IMR-90 (cell line): ENCODE results near the gene ODAM. TPM values are rescaled to one million over a fixed set of nuclear protein-coding genes. Genes with fewer than 3 reads are reported as not detected.
A peak's percentile ranks its signal among the peaks of the same experiment; 100 is the strongest.

Experiments used
- ATAC-seq: fragments of 200-7000 bp; cut with Tn5 transposase; 2 replicates; pipeline ENCODE4 v1.9.1; 2020; ENCODE audit warnings: low read depth, mild to moderate bottlenecking, moderate library complexity
- BruUV-seq: library from RNA; stranded (reverse); fragments of 400-500 nt; replicated peaks from 2 replicates; lab custom pipeline; 2021; lab: Mats Ljungman, UMichigan
- CTCF ChIA-PET: fragments of 300-600 bp; formaldehyde crosslinking; extraction: SDS; loops from one replicate; lab custom pipeline; 2021; ENCODE audit warnings: antibody characterized with exemption; lab: Yijun Ruan, JAX
- POLR2A ChIA-PET: fragments of 300-600 bp; sonication (Branson Sonifier 250); formaldehyde crosslinking; loops from one replicate; lab custom pipeline; 2022; ENCODE audit warnings: antibody characterized with exemption; ENCODE audit not compliant: unreplicated experiment; lab: Charles Lee
- DNase-seq: peaks from one replicate; pipeline ENCODE4 v3.0.0; 2013
- H2AFZ ChIP-seq: replicated peaks from 2 replicates; pipeline ENCODE3; 2013; ENCODE audit warnings: low read length, mild to moderate bottlenecking; ENCODE audit not compliant: poor library complexity
- H2AK5ac ChIP-seq: 2 replicates; pipeline ENCODE4 v1.6.1; 2013; ENCODE audit warnings: low read depth, low read length, inconsistent platforms
- H2AK9ac ChIP-seq: replicated peaks from 2 replicates; pipeline ENCODE3; 2013; ENCODE audit warnings: mild to moderate bottlenecking, low read depth, low read length, moderate library complexity; ENCODE audit not compliant: poor library complexity
- H2BK120ac ChIP-seq: 2 replicates; pipeline ENCODE4 v1.6.1; 2013; ENCODE audit warnings: low read depth, low read length, inconsistent platforms
- H2BK15ac ChIP-seq: 3 replicates; pipeline ENCODE4 v1.6.1; 2013; ENCODE audit warnings: low read depth, low read length, inconsistent platforms
- H2BK20ac ChIP-seq: 2 replicates; pipeline ENCODE4 v1.6.1; 2013; ENCODE audit warnings: low read depth, mild to moderate bottlenecking, inconsistent platforms, low read length, moderate library complexity
- H2BK5ac ChIP-seq: 2 replicates; pipeline ENCODE4 v1.6.1; 2013; ENCODE audit warnings: mild to moderate bottlenecking, low read depth, low read length, inconsistent platforms; ENCODE audit not compliant: poor library complexity, severe bottlenecking
- H3K14ac ChIP-seq: replicated peaks from 2 replicates; pipeline ENCODE4 v1.6.1; 2013; ENCODE audit warnings: low read depth, low read length, inconsistent platforms
- H3K18ac ChIP-seq: 2 replicates; pipeline ENCODE4 v1.6.1; 2013; ENCODE audit warnings: low read depth, low read length, control low read depth
- H3K23ac ChIP-seq: 2 replicates; pipeline ENCODE4 v1.6.1; 2013; ENCODE audit warnings: low read depth, low read length, inconsistent platforms
- H3K27ac ChIP-seq: 2 replicates; pipeline ENCODE4 v1.5.1; 2013; ENCODE audit warnings: mild to moderate bottlenecking, control low read depth, low read length; ENCODE audit not compliant: insufficient read depth
- H3K27me3 ChIP-seq: 2 replicates; pipeline ENCODE4 v1.6.1; 2013; ENCODE audit warnings: low read length; ENCODE audit not compliant: control insufficient read depth, insufficient read depth
- H3K36me3 ChIP-seq: 2 replicates; pipeline ENCODE4 v1.6.1; 2013; ENCODE audit warnings: low read length, mixed read lengths; ENCODE audit not compliant: control insufficient read depth, insufficient read depth
- H3K4ac ChIP-seq: 2 replicates; pipeline ENCODE4 v1.6.1; 2013; ENCODE audit warnings: low read depth, low read length, inconsistent platforms
- H3K4me1 ChIP-seq: 2 replicates; pipeline ENCODE4 v1.6.1; 2013; ENCODE audit warnings: low read length, mixed read lengths; ENCODE audit not compliant: control insufficient read depth, insufficient read depth
- H3K4me2 ChIP-seq: 2 replicates; pipeline ENCODE4 v1.6.1; 2013; ENCODE audit warnings: low read depth, mild to moderate bottlenecking, control low read depth, low read length, moderate library complexity
- H3K4me3 ChIP-seq: 2 replicates; pipeline ENCODE4 v1.5.1; 2013; ENCODE audit warnings: low read depth, mild to moderate bottlenecking, control low read depth, low read length, moderate library complexity; ENCODE audit not compliant: insufficient read depth
- H3K56ac ChIP-seq: 2 replicates; pipeline ENCODE4 v1.6.1; 2013; ENCODE audit warnings: low read length, inconsistent platforms; ENCODE audit not compliant: insufficient read depth; ENCODE audit errors: extremely low read depth
- H3K79me1 ChIP-seq, 2 experiments: 2 replicates each; pipeline ENCODE4 v1.6.1; 2013; ENCODE audit warnings: low read length in 2 of 2, inconsistent platforms in 1 of 2, low read depth in 1 of 2
- H3K9ac ChIP-seq: 2 replicates; pipeline ENCODE4 v1.6.1; 2013; ENCODE audit warnings: low read depth, low read length, control low read depth
- H3K9me1 ChIP-seq: 2 replicates; pipeline ENCODE4 v1.6.1; 2013; ENCODE audit warnings: low read length, inconsistent platforms; ENCODE audit not compliant: insufficient read depth
- H3K9me3 ChIP-seq: 2 replicates; pipeline ENCODE4 v1.6.1; 2013; ENCODE audit warnings: low read length; ENCODE audit not compliant: control insufficient read depth, insufficient read depth
- H4K20me1 ChIP-seq: 2 replicates; pipeline ENCODE4 v1.6.1; 2013; ENCODE audit warnings: low read length, inconsistent platforms; ENCODE audit not compliant: insufficient read depth
- H4K5ac ChIP-seq: 2 replicates; pipeline ENCODE4 v1.6.1; 2013; ENCODE audit warnings: mild to moderate bottlenecking, low read depth, low read length, control low read depth
- H4K8ac ChIP-seq, 2 experiments: 2 replicates each; pipeline ENCODE4 v1.6.1; 2013; ENCODE audit warnings: low read depth in 2 of 2, low read length in 2 of 2, control low read depth in 1 of 2, inconsistent platforms in 1 of 2
- H4K91ac ChIP-seq: 2 replicates; pipeline ENCODE4 v1.6.1; 2013; ENCODE audit warnings: low read depth, low read length, inconsistent platforms; ENCODE audit not compliant: insufficient read depth
- BHLHE40 ChIP-seq: fragments of 150-350 bp; IDR thresholded peaks from 2 replicates; pipeline ENCODE4 v1.6.1; 2016; ENCODE audit warnings: mild to moderate bottlenecking, low read depth, low read length
- CEBPB ChIP-seq: IDR thresholded peaks from 2 replicates; pipeline ENCODE4 v1.6.1; 2012; ENCODE audit warnings: low read depth, low read length, improper control_type of control experiment
- CHD1 ChIP-seq: IDR thresholded peaks from 2 replicates; pipeline ENCODE4 v1.6.1; 2012; ENCODE audit warnings: low read depth, low read length, improper control_type of control experiment
- CTCF ChIP-seq: conservative IDR thresholded peaks from 2 replicates; pipeline ENCODE4 v1.5.1; 2012; ENCODE audit warnings: mild to moderate bottlenecking, low read depth, low read length, improper control_type of control experiment
- FOS ChIP-seq: fragments of 150-350 bp; IDR thresholded peaks from 2 replicates; pipeline ENCODE4 v1.6.1; 2016; ENCODE audit warnings: low read depth, low read length
- MAFK ChIP-seq: IDR thresholded peaks from 2 replicates; pipeline ENCODE4 v1.6.1; 2012; ENCODE audit warnings: low read depth, low read length, improper control_type of control experiment
- MXI1 ChIP-seq: IDR thresholded peaks from 2 replicates; pipeline ENCODE4 v1.6.1; 2012; ENCODE audit warnings: low read depth, mild to moderate bottlenecking, low read length, moderate library complexity, borderline replicate concordance
- NFE2L2 ChIP-seq: fragments of 150-350 bp; IDR thresholded peaks from 2 replicates; pipeline ENCODE4 v1.6.1; 2016; ENCODE audit warnings: low read depth, mild to moderate bottlenecking, low read length
- POLR2A ChIP-seq: IDR thresholded peaks from 2 replicates; pipeline ENCODE4 v1.6.1; 2012; ENCODE audit warnings: mild to moderate bottlenecking, low read depth, low read length
- RAD21 ChIP-seq: IDR thresholded peaks from 2 replicates; pipeline ENCODE4 v1.6.1; 2012; ENCODE audit warnings: low read length, improper control_type of control experiment
- RCOR1 ChIP-seq: IDR thresholded peaks from 2 replicates; pipeline ENCODE4 v1.6.1; 2012; ENCODE audit warnings: mild to moderate bottlenecking, low read length, improper control_type of control experiment; ENCODE audit not compliant: insufficient replicate concordance
- RFX5 ChIP-seq: IDR thresholded peaks from 2 replicates; pipeline ENCODE4 v1.8.0; 2012; ENCODE audit warnings: low read depth, mild to moderate bottlenecking, low read length, moderate library complexity
- SMC3 ChIP-seq: fragments of 150-350 bp; IDR thresholded peaks from 2 replicates; pipeline ENCODE4 v1.6.1; 2016; ENCODE audit warnings: low read depth, mild to moderate bottlenecking, antibody characterized with exemption, low read length, moderate library complexity
- WGBS, 2 experiments: methylation state at CpG; one replicate each; pipeline versions ENCODE4 v1.1.5 to v1.1.7; 2013; ENCODE audit warnings: missing lambda C conversion rate in 2 of 2; ENCODE audit not compliant: insufficient read length in 1 of 2; ENCODE audit errors: extremely low coverage in 2 of 2; 5-methylcytosine and 5-hydroxymethylcytosine counted together
- dilution Hi-C: fragments of 300-500 bp; cut with HindIII; formaldehyde crosslinking; loops from one replicate; pipeline ENCODE4 v1.14.3; 2018; ENCODE audit warnings: low sequenced_read_pairs; ENCODE audit not compliant: unreplicated experiment
- in situ Hi-C: fragments of 300-500 bp; cut with MboI; formaldehyde crosslinking; loops from 3 replicates; pipeline ENCODE4 v1.14.3; 2019; ENCODE audit warnings: low sequenced_read_pairs, inconsistent platforms, mixed read lengths
- intact Hi-C: fragments of 100-400 bp; cut with micrococcal nuclease; formaldehyde crosslinking; loops from 2 replicates; pipeline ENCODE4 v1.10.0; 2022
- polyA plus RNA-seq, 3 experiments: library from polyadenylated mRNA; depleted of rRNA; stranded (reverse); fragments of >200 nt; gene quantifications; 2 replicates each; pipeline ENCODE4 v1.2.3, GENCODE V29; 2012; ENCODE audit warnings: low replicate concordance in 1 of 3
- total RNA-seq: library from RNA; depleted of rRNA; stranded (reverse); fragments of >200 nt; gene quantifications from 2 replicates; pipeline ENCODE4 v1.2.3, GENCODE V29; 2012
- TF ChIP-seq, protein P1 (sequence below): fragments of 150-350 bp; IDR thresholded peaks from 2 replicates; pipeline ENCODE4 v1.6.1; 2017; ENCODE audit warnings: mild to moderate bottlenecking, antibody characterized with exemption, low read length, low read depth
- TF ChIP-seq, protein P2 (sequence below): fragments of 150-350 bp; IDR thresholded peaks from 2 replicates; pipeline ENCODE4 v1.6.1; 2016; ENCODE audit warnings: low read depth, mild to moderate bottlenecking, low read length, moderate library complexity, borderline replicate concordance

ODAM gene
- total and polyA plus RNA-seq, 2 of the 4 experiments (the other 2 are of a cell fraction), result not detected

- BruUV-seq, result no TSS peak
- Histone ChIP-seq H4K8ac (no peak overlapping the region), H3K27me3 (no peaks in the 10 kb centered on the region), H3K4ac (no peak overlapping the region), H3K4me3 (no peak overlapping the region), H3K4me1 (no peaks in the 10 kb centered on the region), H2BK120ac (no peak overlapping the region), H4K5ac (no peak overlapping the region), H2BK15ac (no peak overlapping the region), H2BK5ac (no peak overlapping the region), H2AK9ac (no peak overlapping the region), H3K27ac (no peak overlapping the region), H3K18ac (no peak overlapping the region), H3K79me1 (no peaks in the 10 kb centered on the region), H2AFZ (no peak overlapping the region), H3K9ac (no peak overlapping the region), H3K9me3 (no peaks in the 10 kb centered on the region), H3K14ac (no peak overlapping the region), H3K56ac (no peak overlapping the region), H2BK20ac (no peak overlapping the region), H4K91ac (no peak overlapping the region), H3K23ac (no peak overlapping the region), H4K20me1 (no peaks in the 10 kb centered on the region), H3K9me1 (no peaks in the 10 kb centered on the region), H3K36me3 (no peaks in the 10 kb centered on the region), H2AK5ac (no peak overlapping the region), H3K4me2 (no peak overlapping the region)
- in situ Hi-C loops, result no loop called here
- ATAC-seq (peak; percentile 32; the same call in 1 of the 2 replicates), DNase-seq (peak; percentile 35)
- TF ChIP-seq MXI1 (no peak), RAD21 (no peak), NFE2L2 (no peak), FOS (no peak), RCOR1 (no peak), CTCF (no peak), RFX5 (no peak), BHLHE40 (no peak), MAFK (no peak), CEBPB (no peak), CHD1 (no peak), POLR2A (no peak), SMC3 (no peak)
- TF ChIP-seq, protein P1, sequence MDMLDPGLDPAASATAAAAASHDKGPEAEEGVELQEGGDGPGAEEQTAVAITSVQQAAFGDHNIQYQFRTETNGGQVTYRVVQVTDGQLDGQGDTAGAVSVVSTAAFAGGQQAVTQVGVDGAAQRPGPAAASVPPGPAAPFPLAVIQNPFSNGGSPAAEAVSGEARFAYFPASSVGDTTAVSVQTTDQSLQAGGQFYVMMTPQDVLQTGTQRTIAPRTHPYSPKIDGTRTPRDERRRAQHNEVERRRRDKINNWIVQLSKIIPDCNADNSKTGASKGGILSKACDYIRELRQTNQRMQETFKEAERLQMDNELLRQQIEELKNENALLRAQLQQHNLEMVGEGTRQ, result no peak
- TF ChIP-seq, protein P2, sequence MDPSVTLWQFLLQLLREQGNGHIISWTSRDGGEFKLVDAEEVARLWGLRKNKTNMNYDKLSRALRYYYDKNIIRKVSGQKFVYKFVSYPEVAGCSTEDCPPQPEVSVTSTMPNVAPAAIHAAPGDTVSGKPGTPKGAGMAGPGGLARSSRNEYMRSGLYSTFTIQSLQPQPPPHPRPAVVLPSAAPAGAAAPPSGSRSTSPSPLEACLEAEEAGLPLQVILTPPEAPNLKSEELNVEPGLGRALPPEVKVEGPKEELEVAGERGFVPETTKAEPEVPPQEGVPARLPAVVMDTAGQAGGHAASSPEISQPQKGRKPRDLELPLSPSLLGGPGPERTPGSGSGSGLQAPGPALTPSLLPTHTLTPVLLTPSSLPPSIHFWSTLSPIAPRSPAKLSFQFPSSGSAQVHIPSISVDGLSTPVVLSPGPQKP, result no peak
- no CpG with 5 or more reads among the region's 5 CpGs for WGBS, 2 experiments
- CTCF ChIA-PET, result interaction anchor here (0.8 kb wide), 1 partner anchor 38 kb away, joined by 6 read pairs; no protein-coding TSS in a partner anchor
- POLR2A ChIA-PET, result no interaction called here
- dilution Hi-C loops, result no loop called here
- intact Hi-C loops, result no loop called here
Observed at GRCh38 chr4:70239884-70240591, 44.5 kb downstream of the ODAM start.
